Fibroblast of skin of left biceps (primary cell): ENCODE measurements around the gene USH1C.

Source experiments
- DNase-seq, 2 experiments: peaks; one replicate each; pipeline ENCODE4 v3.0.0-alpha.2; 2013; ENCODE audit warnings: low read depth in 2 of 2

USH1C gene

GRCh38 chr11:17526326-17526725 lies 17.9 kb downstream of the USH1C start:
- no peak for DNase-seq

- no peak for DNase-seq
These were observed 18.6 kb downstream of the USH1C start for GRCh38 chr11:17525570-17525969.

GRCh38 chr11:17524221-17524620 lies 20.0 kb downstream of the USH1C start:
- DNase-seq, result no peak

- DNase-seq, result no peak
These were observed 21.6 kb downstream of the USH1C start for GRCh38 chr11:17522655-17523054.

GRCh38 chr11:17521106-17521900 lies 22.9 kb downstream of the USH1C start:
- DNase-seq, result no peak

GRCh38 chr11:17519061-17519885 lies 24.9 kb downstream of the USH1C start:
- no peak for DNase-seq

- DNase-seq, result no peak
These were observed 25.9 kb downstream of the USH1C start for GRCh38 chr11:17518366-17518765.

GRCh38 chr11:17517186-17517585 lies 27.0 kb downstream of the USH1C start:
- no peak for DNase-seq

- no peak for DNase-seq
These were observed 27.6 kb downstream of the USH1C start for GRCh38 chr11:17516551-17517150.

GRCh38 chr11:17515443-17516176 lies 28.6 kb downstream of the USH1C start:
- DNase-seq, result no peak

GRCh38 chr11:17514476-17514875 lies 29.7 kb downstream of the USH1C start:
- no peak for DNase-seq

- DNase-seq, result no peak
These were observed 30.4 kb downstream of the USH1C start for GRCh38 chr11:17513853-17514252.

GRCh38 chr11:17512101-17512500 lies 32.1 kb downstream of the USH1C start:
- DNase-seq, result no peak

GRCh38 chr11:17511571-17511970 lies 32.6 kb downstream of the USH1C start:
- DNase-seq, result no peak

GRCh38 chr11:17510507-17511206 lies 33.6 kb downstream of the USH1C start:
- no peak for DNase-seq

GRCh38 chr11:17508791-17509190 lies 35.4 kb downstream of the USH1C start:
- no peak for DNase-seq

- DNase-seq, result no peak
These were observed 35.9 kb downstream of the USH1C start for GRCh38 chr11:17508306-17508705.

- DNase-seq, result no peak
These were observed 36.4 kb downstream of the USH1C start for GRCh38 chr11:17507773-17508172.

- DNase-seq, result no peak
These were observed 37.3 kb downstream of the USH1C start for GRCh38 chr11:17506942-17507341.

GRCh38 chr11:17506314-17506713 lies 37.9 kb downstream of the USH1C start:
- no peak for DNase-seq

- no peak for DNase-seq
These were observed 39.1 kb downstream of the USH1C start for GRCh38 chr11:17505146-17505545.
